NCI-H146 treated with DMSO at 0.1 percent for 48 hours (cell line): ENCODE measurements around the gene BTN3A1.
A peak's percentile ranks its signal among the peaks of the same experiment; 100 is the strongest.
"Not testable (repeated sequence)": the region's sequence is repeated elsewhere in the genome, so short reads cannot be mapped to it uniquely, and the experiment has no call there.

Source experiments
- DNase-seq: peaks from one replicate; lab custom pipeline; 2025; ENCODE audit not compliant: unreplicated experiment; lab: John Stamatoyannopoulos, UW

Gene BTN3A1

GRCh38 chr6:26401987-26402658 is at the start of gene BTN3A1:
BTN3A1 (plus strand) TSS chr6:26402275; CDS start chr6:26405564, 3,289 bp downstream.
- peak; percentile 74 for DNase-seq

GRCh38 chr6:26352315-26352714 is 49.8 kb upstream of the BTN3A1 start:
- no peak for DNase-seq

- DNase-seq: no peak
Observed at GRCh38 chr6:26354162-26354561, 47.9 kb upstream of the BTN3A1 start.

- no peak for DNase-seq
Observed at GRCh38 chr6:26355366-26355765, 46.7 kb upstream of the BTN3A1 start.

DNA sequence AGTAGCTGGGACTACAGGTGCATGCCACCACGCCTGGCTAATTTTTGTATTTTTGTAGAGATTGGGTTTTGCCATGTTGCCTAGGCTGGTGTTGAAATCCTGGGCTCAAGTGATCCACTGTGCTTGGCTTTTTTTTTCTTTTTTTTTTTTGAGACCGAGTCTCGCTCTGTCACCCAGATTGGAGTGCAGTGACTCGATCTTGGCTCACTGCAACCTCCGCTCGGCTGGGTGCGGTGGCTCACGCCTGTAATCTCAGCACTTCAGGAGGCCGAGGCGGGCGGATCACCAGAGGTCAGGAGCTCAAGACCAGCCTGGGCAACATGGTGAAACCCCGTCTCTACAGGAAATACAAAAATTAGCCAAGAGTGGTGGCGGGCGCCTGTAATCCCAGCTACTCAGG is 44.5 kb upstream of the BTN3A1 start:
- DNase-seq: not testable (repeated sequence)

DNA sequence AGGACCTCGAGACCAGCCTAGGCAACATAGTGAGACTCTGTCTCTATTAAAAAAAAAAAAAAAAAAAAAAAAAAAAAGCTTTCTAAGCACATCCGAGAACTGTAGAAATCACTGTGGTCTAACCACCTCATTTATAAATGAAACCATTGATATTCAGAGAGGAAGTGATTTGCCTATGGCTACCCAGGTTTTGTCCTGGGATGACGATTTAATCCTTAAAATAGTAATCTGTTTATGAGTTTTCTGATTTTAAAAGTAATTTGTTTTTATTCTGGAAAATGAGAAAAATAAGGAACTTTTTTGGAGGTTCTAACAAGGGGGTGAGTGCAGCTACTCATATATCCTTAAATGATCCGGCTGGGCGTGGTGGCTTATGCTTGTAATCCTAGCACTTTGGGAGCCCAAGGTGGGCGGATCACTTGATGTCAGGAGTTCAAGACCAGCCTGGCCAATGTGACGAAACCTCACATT is 43.5 kb upstream of the BTN3A1 start:
- DNase-seq: no peak

GRCh38 chr6:26359765-26360164 is 42.3 kb upstream of the BTN3A1 start:
- no peak for DNase-seq

GRCh38 chr6:26360451-26361416 is 41.3 kb upstream of the BTN3A1 start:
- no peak for DNase-seq

GRCh38 chr6:26361544-26361943 is 40.5 kb upstream of the BTN3A1 start:
- no peak for DNase-seq

DNA sequence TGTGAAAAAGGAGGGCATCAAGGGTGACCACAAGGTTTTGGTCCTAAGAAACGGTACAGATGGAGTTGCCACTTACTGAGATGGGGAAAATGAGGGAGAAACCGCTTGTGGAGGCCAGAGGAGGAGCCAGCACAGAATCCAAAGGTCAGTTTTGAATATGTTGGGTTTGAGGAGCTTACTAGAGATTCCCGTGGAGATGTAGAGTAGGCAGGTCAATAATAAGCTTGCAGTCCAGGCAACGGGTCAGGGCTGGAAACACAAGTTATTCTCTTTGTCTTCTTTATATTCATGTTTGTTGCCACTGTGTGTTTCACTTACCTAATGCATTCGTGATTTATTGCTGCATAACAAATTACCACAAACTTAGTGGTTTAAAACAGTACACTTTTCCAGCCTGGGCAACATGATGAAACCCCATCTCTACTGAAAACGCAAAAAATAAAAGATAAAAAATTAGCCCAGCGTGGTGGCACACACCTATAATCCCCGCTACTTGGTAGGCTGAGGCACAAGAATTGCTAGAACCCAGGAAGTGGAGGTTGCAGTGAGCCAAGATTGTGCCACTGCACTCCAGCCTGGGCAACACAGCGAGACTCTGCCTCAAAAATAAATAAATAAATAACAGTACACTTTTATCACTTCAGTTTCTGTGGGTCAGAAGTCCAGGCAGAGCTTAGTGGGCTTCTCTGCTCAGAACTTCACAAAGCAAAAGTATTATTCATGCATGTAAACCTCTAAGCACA is 39.8 kb upstream of the BTN3A1 start:
- no peak for DNase-seq

- DNase-seq: no peak
Observed at GRCh38 chr6:26362836-26363220, 39.2 kb upstream of the BTN3A1 start.

GRCh38 chr6:26363882-26364701 is 38.0 kb upstream of the BTN3A1 start:
- DNase-seq: no peak

GRCh38 chr6:26365633-26365995 is 36.5 kb upstream of the BTN3A1 start:
- DNase-seq: no peak

DNA sequence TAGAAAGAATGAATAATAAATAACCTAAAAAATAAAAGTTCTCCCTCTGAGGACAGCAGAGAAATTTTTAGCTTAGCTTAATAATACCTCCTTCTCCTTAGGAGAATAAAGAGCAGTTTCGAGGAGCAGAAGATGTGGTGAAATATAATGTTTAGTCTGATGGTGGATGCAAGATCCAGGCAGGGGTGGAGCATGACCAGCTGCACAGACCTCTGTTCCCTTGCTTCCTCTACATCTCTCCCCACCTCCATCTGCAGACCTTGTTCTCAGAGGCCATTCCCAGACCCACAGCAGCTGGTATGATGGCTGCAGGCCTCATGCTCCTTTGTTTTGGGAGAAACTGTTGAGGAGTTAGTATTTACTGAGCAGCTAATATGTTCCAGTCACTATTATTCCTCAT is 35.6 kb upstream of the BTN3A1 start:
- no peak for DNase-seq

DNA sequence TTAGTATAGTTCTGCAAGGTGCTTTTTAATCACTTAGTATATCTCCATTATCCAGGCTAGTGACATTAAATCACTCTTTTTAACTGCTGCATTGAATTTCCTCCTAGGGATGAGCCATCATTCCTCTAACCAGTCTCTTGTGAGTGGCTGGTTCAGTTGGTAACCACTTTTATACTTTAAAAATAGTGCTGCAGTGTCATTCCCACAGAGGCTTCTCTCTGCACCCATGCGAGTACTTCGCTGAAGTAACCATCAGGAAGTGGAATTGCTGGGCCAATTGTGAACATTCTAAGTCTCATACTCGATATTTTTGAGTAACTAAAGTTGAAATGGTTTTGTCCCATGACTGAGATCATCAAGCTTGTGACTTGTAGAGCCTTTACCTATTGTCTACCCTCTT is 35.0 kb upstream of the BTN3A1 start:
- no peak for DNase-seq

- not testable (repeated sequence) for DNase-seq
Observed at GRCh38 chr6:26371813-26372212, 30.3 kb upstream of the BTN3A1 start.

DNA sequence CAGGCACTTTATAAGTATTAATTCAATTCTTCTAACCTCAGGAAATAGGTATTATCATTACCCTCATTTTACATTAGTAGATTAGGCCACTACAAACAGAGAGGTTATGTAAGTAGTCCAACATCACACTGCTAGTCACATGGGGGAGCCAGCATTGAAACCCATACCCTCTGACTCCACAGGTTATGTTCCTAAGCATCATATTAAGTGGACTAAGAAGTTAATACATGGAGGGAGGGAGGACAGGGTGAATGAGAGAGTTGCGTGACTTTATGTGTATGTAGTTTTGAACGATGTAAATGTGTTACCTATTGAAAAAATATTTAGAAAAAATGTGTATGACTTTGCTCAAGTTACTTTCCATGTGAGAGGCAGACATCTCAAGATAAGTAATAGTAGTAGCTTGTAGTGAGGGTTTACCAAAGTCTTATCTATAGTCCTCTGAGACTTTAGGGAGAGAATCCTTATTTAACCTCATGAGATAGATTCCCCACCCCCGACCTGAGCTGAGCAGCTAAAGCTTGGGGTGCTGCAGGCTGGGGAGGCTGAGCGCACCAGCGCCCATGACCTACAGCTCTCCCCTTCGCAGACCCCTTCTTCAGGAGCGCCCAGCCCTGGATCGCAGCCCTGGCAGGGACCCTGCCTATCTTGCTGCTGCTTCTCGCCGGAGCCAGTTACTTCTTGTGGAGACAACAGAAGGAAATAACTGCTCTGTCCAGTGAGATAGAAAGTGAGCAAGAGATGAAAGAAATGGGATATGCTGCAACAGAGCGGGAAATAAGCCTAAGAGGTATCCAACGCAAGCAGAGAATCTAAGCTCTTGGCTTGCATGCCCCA is 29.5 kb upstream of the BTN3A1 start:
- no peak for DNase-seq

DNA sequence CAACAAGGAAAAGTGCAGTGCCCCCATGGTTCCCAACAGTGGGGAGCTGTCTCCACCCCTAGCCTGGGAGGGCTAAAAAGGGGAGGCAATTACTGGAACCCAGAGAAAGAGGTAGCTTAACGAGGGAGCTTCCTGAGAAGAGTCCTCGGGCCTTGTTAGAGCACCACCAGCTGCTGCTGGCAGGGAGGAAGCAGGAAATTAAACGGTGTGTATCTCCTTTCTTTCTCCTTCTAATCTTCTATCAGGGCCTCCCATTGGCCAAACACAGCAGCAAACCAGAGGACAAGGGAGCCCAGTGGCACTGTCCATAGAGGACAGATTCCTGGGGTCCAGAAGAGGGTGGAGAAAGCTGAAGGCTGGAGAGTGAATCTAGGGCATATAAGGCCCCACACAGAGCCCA is 26.8 kb upstream of the BTN3A1 start:
- DNase-seq: peak; percentile 38

DNA sequence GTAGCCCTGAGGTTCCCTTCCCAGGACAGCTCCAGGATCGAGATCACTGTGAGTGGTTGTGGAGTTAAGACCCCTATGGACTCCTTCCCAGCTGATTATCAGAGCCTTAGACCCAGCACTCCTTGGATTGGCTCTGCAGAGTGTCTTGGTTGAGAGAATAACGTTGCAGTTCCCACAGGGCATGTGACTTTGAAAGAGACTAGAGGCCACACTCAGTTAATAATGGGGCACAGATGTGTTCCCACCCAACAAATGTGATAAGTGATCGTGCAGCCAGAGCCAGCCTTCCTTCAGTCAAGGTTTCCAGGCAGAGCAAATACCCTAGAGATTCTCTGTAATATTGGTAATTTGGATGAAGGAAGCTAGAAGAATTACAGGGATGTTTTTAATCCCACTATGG is 24.4 kb upstream of the BTN3A1 start:
- DNase-seq: no peak

DNA sequence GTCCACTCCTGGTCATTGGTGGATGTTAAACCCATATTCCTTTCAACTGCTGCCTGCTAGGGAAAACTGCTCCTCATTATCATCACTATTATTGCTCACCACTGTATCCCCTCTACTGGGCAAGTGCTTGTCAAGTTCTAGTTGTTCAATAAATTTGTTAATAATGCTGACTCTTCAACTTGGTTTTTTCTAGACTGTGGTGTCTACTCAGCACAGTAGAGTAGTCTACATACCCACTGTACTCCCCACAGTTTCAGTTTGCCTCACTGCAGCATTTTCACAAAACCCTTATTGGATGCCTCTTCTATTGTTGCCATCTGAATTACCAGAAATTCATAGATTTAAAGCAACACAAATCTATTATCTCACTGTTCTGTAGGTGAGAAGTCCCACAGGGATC is 23.9 kb upstream of the BTN3A1 start:
- DNase-seq: not testable (repeated sequence)
